WTC11 (cell line): ENCODE results near the gene SYNRG. TPM values are rescaled to one million over a fixed set of nuclear protein-coding genes. Genes with fewer than 3 reads are reported as not detected.

Source experiments
- ATAC-seq: fragments of 200-7000 bp; cut with Tn5 transposase; 2 replicates; pipeline ENCODE4 v1.10.0; 2021; ENCODE audit warnings: mild to moderate bottlenecking, moderate library complexity
- CTCF ChIA-PET: fragments of 300-600 bp; sonication (Branson Sonifier 250); formaldehyde crosslinking; loops from one replicate; lab custom pipeline; 2021; ENCODE audit warnings: antibody characterized with exemption; lab: Charles Lee
- POLR2A ChIA-PET: fragments of 350-600 bp; sonication (Branson Sonifier 250); formaldehyde crosslinking; loops from one replicate; lab custom pipeline; 2021; ENCODE audit warnings: antibody characterized with exemption; lab: Charles Lee
- DNase-seq: peaks from one replicate; pipeline ENCODE4 v3.0.0; 2021; ENCODE audit warnings: low spot score
- H3K27ac Mint-ChIP-seq: 2 replicates; pipeline ENCODE4 v1.8.0; 2021; ENCODE audit warnings: mixed read lengths
- H3K27me3 Mint-ChIP-seq: 2 replicates; pipeline ENCODE4 v1.8.0; 2021; ENCODE audit warnings: low read depth, mild to moderate bottlenecking, moderate library complexity, mixed read lengths
- H3K36me3 Mint-ChIP-seq: 2 replicates; pipeline ENCODE4 v1.8.0; 2021; ENCODE audit warnings: mixed read lengths
- H3K4me1 Mint-ChIP-seq: 2 replicates; pipeline ENCODE4 v1.8.0; 2022; ENCODE audit warnings: mixed read lengths
- H3K4me3 Mint-ChIP-seq: 2 replicates; pipeline ENCODE4 v1.8.0; 2021; ENCODE audit warnings: mild to moderate bottlenecking, moderate library complexity, mixed read lengths
- H3K9me3 Mint-ChIP-seq: 2 replicates; pipeline ENCODE4 v1.8.0; 2021; ENCODE audit warnings: mixed read lengths
- CREM ChIP-seq: sonication (generic); formaldehyde crosslinking; IDR thresholded peaks from 2 replicates; pipeline ENCODE4 v1.8.1; 2022; ENCODE audit warnings: mild to moderate bottlenecking, missing genetic modification reagents, moderate library complexity
- ELF4 ChIP-seq: sonication (generic); formaldehyde crosslinking; IDR thresholded peaks from 2 replicates; pipeline ENCODE4 v1.8.1; 2022; ENCODE audit warnings: low read depth, mild to moderate bottlenecking, moderate library complexity, missing genetic modification reagents
- FOXP1 ChIP-seq: sonication (generic); formaldehyde crosslinking; IDR thresholded peaks from 2 replicates; pipeline ENCODE4 v1.8.0; 2022; ENCODE audit warnings: missing genetic modification reagents, mild to moderate bottlenecking, moderate library complexity, borderline replicate concordance
- GTF2I ChIP-seq: fragments of 250-450 bp; sonication (Bioruptor Pico); conservative IDR thresholded peaks from 2 replicates; pipeline ENCODE4 v1.4.0; 2021; ENCODE audit warnings: mild to moderate bottlenecking
- HMGA2 ChIP-seq: fragments of 250-450 bp; sonication (Bioruptor Pico); IDR thresholded peaks from 2 replicates; pipeline ENCODE4 v1.4.0; 2021; ENCODE audit warnings: mild to moderate bottlenecking, moderate library complexity
- HMGXB4 ChIP-seq: sonication (generic); formaldehyde crosslinking; IDR thresholded peaks from 2 replicates; pipeline ENCODE4 v1.8.1; 2023; ENCODE audit warnings: mild to moderate bottlenecking, moderate library complexity, missing genetic modification reagents
- IRF2 ChIP-seq: sonication (generic); formaldehyde crosslinking; IDR thresholded peaks from 2 replicates; pipeline ENCODE4 v1.8.0; 2022; ENCODE audit warnings: low read depth, missing genetic modification reagents, borderline replicate concordance
- NFATC4 ChIP-seq: fragments of 250-450 bp; sonication (Bioruptor Pico); IDR thresholded peaks from 2 replicates; pipeline ENCODE4 v1.9.0; 2021; ENCODE audit warnings: mild to moderate bottlenecking
- NR1H2 ChIP-seq: sonication (generic); formaldehyde crosslinking; IDR thresholded peaks from 2 replicates; pipeline ENCODE4 v1.9.0; 2021; ENCODE audit warnings: mild to moderate bottlenecking, moderate library complexity, missing genetic modification reagents
- ZNF121 ChIP-seq: sonication (generic); formaldehyde crosslinking; IDR thresholded peaks from 2 replicates; pipeline ENCODE4 v1.8.0; 2023; ENCODE audit warnings: missing genetic modification reagents
- ZNF671 ChIP-seq: fragments of 250-450 bp; sonication (Bioruptor Pico); IDR thresholded peaks from 2 replicates; pipeline ENCODE4 v1.8.0; 2021; ENCODE audit warnings: mild to moderate bottlenecking
- total RNA-seq: library from RNA; stranded (reverse); gene quantifications from 3 replicates; pipeline ENCODE4 v1.2.3, GENCODE V29; 2021
- TF ChIP-seq, protein P1 (sequence below): sonication (generic); formaldehyde crosslinking; IDR thresholded peaks from 2 replicates; pipeline ENCODE4 v1.8.1; 2023; ENCODE audit warnings: mild to moderate bottlenecking, missing genetic modification reagents
- TF ChIP-seq, protein P2 (sequence below): sonication (generic); formaldehyde crosslinking; IDR thresholded peaks from 2 replicates; pipeline ENCODE4 v1.8.0; 2023; ENCODE audit warnings: mild to moderate bottlenecking, missing genetic modification reagents
- TF ChIP-seq, protein P3 (sequence below): fragments of 250-450 bp; sonication (Bioruptor Pico); IDR thresholded peaks from 2 replicates; pipeline ENCODE4 v1.9.0; 2021; ENCODE audit warnings: mild to moderate bottlenecking
- TF ChIP-seq, protein P4 (sequence below): sonication (generic); formaldehyde crosslinking; IDR thresholded peaks from 2 replicates; pipeline ENCODE4 v1.8.0; 2022; ENCODE audit warnings: mild to moderate bottlenecking, missing genetic modification reagents
- TF ChIP-seq, protein P5 (sequence below): fragments of 250-450 bp; sonication (Bioruptor Pico); IDR thresholded peaks from 2 replicates; pipeline ENCODE4 v2.1.2; 2022; ENCODE audit warnings: mild to moderate bottlenecking, moderate library complexity

Gene SYNRG
- total RNA-seq, 1 experiment from 2014 or later: 31.3 TPM

DNA sequence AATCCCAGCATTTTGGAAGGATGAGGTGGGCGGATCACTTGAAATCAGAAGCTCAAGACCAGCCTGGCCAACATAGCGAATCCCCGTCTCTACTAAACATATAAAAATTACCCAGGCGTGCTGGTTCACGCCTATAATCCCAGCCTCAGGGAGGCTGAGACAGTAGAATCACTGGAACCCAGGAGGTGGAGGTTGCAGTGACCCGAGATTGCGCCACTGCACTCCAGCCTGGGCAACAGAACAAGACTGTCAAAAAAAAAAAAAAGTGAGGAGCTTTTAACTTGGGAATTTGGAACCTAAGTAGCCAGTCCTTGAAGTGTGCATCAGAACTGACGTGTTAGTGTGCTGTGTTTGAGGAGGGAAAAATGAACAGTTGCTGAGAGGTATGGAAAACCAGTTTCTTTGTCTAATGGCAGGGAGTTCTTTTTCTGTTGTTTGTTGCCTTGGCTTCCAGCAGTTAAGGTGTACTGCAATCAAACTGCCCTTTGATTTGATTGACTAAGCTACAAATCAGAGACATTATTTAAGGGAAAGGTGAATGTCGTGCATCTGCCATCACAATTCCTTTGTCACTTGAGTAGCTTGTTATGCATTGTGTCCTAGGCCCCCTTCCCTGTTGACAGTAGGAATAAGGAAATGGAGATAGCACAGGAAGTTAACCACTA is 128.1 kb downstream of the SYNRG start (continued):
- TF ChIP-seq FOXP1 (CRISPR knock-in tag): no peak

GRCh38 chr17:37480427-37480826 is 128.8 kb downstream of the SYNRG start:
- Mint-ChIP-seq H3K4me3 (no peak overlapping the region), H3K27ac (no peak overlapping the region), H3K27me3 (no peaks in the 10 kb centered on the region), H3K9me3 (no peaks in the 10 kb centered on the region), H3K4me1 (peaks cover 26% of the 10 kb centered on the region), H3K36me3 (peaks cover 23% of the 10 kb centered on the region)
- DNase-seq (no peak), ATAC-seq (no peak)
- ChIA-PET CTCF (no interaction called here), POLR2A (no interaction called here)
- TF ChIP-seq ZNF121 (CRISPR knock-in tag): peak; percentile 84; the same call in 1 of the 2 replicates
- TF ChIP-seq NFATC4 (CRISPR knock-in tag): no peak
- TF ChIP-seq, protein P1, sequence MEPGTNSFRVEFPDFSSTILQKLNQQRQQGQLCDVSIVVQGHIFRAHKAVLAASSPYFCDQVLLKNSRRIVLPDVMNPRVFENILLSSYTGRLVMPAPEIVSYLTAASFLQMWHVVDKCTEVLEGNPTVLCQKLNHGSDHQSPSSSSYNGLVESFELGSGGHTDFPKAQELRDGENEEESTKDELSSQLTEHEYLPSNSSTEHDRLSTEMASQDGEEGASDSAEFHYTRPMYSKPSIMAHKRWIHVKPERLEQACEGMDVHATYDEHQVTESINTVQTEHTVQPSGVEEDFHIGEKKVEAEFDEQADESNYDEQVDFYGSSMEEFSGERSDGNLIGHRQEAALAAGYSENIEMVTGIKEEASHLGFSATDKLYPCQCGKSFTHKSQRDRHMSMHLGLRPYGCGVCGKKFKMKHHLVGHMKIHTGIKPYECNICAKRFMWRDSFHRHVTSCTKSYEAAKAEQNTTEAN (CRISPR knock-in tag): no peak
- TF ChIP-seq, protein P2, sequence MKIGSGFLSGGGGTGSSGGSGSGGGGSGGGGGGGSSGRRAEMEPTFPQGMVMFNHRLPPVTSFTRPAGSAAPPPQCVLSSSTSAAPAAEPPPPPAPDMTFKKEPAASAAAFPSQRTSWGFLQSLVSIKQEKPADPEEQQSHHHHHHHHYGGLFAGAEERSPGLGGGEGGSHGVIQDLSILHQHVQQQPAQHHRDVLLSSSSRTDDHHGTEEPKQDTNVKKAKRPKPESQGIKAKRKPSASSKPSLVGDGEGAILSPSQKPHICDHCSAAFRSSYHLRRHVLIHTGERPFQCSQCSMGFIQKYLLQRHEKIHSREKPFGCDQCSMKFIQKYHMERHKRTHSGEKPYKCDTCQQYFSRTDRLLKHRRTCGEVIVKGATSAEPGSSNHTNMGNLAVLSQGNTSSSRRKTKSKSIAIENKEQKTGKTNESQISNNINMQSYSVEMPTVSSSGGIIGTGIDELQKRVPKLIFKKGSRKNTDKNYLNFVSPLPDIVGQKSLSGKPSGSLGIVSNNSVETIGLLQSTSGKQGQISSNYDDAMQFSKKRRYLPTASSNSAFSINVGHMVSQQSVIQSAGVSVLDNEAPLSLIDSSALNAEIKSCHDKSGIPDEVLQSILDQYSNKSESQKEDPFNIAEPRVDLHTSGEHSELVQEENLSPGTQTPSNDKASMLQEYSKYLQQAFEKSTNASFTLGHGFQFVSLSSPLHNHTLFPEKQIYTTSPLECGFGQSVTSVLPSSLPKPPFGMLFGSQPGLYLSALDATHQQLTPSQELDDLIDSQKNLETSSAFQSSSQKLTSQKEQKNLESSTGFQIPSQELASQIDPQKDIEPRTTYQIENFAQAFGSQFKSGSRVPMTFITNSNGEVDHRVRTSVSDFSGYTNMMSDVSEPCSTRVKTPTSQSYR (CRISPR knock-in tag): no peak
- TF ChIP-seq CREM (CRISPR knock-in tag): no peak

- POLR2A ChIA-PET: no interaction called here
- Mint-ChIP-seq H3K9me3 (no peaks in the 10 kb centered on the region), H3K4me3 (no peak overlapping the region), H3K4me1 (peaks cover 26% of the 10 kb centered on the region), H3K27me3 (no peaks in the 10 kb centered on the region), H3K27ac (no peak overlapping the region), H3K36me3 (peaks cover 26% of the 10 kb centered on the region)
- DNase-seq: no peak
- TF ChIP-seq, protein P3, sequence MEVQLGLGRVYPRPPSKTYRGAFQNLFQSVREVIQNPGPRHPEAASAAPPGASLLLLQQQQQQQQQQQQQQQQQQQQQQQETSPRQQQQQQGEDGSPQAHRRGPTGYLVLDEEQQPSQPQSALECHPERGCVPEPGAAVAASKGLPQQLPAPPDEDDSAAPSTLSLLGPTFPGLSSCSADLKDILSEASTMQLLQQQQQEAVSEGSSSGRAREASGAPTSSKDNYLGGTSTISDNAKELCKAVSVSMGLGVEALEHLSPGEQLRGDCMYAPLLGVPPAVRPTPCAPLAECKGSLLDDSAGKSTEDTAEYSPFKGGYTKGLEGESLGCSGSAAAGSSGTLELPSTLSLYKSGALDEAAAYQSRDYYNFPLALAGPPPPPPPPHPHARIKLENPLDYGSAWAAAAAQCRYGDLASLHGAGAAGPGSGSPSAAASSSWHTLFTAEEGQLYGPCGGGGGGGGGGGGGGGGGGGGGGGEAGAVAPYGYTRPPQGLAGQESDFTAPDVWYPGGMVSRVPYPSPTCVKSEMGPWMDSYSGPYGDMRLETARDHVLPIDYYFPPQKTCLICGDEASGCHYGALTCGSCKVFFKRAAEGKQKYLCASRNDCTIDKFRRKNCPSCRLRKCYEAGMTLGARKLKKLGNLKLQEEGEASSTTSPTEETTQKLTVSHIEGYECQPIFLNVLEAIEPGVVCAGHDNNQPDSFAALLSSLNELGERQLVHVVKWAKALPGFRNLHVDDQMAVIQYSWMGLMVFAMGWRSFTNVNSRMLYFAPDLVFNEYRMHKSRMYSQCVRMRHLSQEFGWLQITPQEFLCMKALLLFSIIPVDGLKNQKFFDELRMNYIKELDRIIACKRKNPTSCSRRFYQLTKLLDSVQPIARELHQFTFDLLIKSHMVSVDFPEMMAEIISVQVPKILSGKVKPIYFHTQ (CRISPR knock-in tag): no peak
- no peak for TF ChIP-seq HMGXB4 (CRISPR knock-in tag)
- no peak for TF ChIP-seq IRF2 (CRISPR knock-in tag)
- TF ChIP-seq, protein P4, sequence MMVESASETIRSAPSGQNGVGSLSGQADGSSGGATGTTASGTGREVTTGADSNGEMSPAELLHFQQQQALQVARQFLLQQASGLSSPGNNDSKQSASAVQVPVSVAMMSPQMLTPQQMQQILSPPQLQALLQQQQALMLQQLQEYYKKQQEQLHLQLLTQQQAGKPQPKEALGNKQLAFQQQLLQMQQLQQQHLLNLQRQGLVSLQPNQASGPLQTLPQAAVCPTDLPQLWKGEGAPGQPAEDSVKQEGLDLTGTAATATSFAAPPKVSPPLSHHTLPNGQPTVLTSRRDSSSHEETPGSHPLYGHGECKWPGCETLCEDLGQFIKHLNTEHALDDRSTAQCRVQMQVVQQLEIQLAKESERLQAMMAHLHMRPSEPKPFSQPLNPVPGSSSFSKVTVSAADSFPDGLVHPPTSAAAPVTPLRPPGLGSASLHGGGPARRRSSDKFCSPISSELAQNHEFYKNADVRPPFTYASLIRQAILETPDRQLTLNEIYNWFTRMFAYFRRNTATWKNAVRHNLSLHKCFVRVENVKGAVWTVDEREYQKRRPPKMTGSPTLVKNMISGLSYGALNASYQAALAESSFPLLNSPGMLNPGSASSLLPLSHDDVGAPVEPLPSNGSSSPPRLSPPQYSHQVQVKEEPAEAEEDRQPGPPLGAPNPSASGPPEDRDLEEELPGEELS: no peak
- TF ChIP-seq, protein P5, sequence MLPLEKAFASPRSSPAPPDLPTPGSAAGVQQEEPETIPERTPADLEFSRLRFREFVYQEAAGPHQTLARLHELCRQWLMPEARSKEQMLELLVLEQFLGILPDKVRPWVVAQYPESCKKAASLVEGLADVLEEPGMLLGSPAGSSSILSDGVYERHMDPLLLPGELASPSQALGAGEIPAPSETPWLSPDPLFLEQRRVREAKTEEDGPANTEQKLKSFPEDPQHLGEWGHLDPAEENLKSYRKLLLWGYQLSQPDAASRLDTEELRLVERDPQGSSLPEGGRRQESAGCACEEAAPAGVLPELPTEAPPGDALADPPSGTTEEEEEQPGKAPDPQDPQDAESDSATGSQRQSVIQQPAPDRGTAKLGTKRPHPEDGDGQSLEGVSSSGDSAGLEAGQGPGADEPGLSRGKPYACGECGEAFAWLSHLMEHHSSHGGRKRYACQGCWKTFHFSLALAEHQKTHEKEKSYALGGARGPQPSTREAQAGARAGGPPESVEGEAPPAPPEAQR (CRISPR knock-in tag): no peak
- no peak for TF ChIP-seq HMGA2 (CRISPR knock-in tag)
- TF ChIP-seq ELF4 (CRISPR knock-in tag): no peak
- no peak for TF ChIP-seq NR1H2 (CRISPR knock-in tag)
- TF ChIP-seq GTF2I (CRISPR knock-in tag): no peak
- TF ChIP-seq CREM (CRISPR knock-in tag): no peak
- TF ChIP-seq NFATC4 (CRISPR knock-in tag): no peak
- TF ChIP-seq ZNF671 (CRISPR knock-in tag): no peak
- ATAC-seq: no peak
- CTCF ChIA-PET: no interaction called here
These were observed 130.2 kb downstream of the SYNRG start for GRCh38 chr17:37479025-37479424.
